T-cell (primary cell): ENCODE data around the gene AGAP1. TPM values are rescaled to one million over a fixed set of nuclear protein-coding genes. Genes with fewer than 3 reads are reported as not detected.
"Not testable (repeated sequence)": the region's sequence is repeated elsewhere in the genome, so short reads cannot be mapped to it uniquely, and the experiment has no call there.

Source experiments
- ATAC-seq, 4 experiments: fragments of 200-7000 bp in 3 of 4; fragments of 150-1000 bp in 1 of 4; cut with Tn5 transposase; replicated peaks in 1 of 4; 1 replicate in 3 of 4; 2 replicates in 1 of 4; pipeline ENCODE4 v1.10.0; 2021; ENCODE audit warnings: moderate library complexity in 3 of 4, mild to moderate bottlenecking in 2 of 4, moderate number of reproducible peaks in 1 of 4
- CTCF ChIA-PET, 2 donors: fragments of 300-600 bp; sonication (Branson Sonifier 250); formaldehyde crosslinking; loops; one replicate each; lab custom pipeline; 2022; ENCODE audit warnings: antibody characterized with exemption in 2 of 2; lab: Charles Lee
- POLR2A ChIA-PET, 2 donors: fragments of 300-600 bp; sonication (Branson Sonifier 250); formaldehyde crosslinking; loops; one replicate each; lab custom pipeline; 2022; ENCODE audit warnings: antibody characterized with exemption in 2 of 2; lab: Charles Lee
- DNase-seq, 35 experiments: peaks; one replicate each; pipeline versions ENCODE4 v3.0.0 to v3.0.0-alpha.2; 2013 to 2023
- H3K27ac ChIP-seq: one replicate; pipeline ENCODE4 v1.5.1; 2013; ENCODE audit warnings: low read length
- H3K27me3 ChIP-seq, 2 experiments: replicated peaks in 1 of 2; 1 replicate in 1 of 2; 2 replicates in 1 of 2; pipeline versions ENCODE4 v1.6.1 to v1.7.0; 2013; ENCODE audit warnings: low read length in 1 of 2, mixed read lengths in 1 of 2; ENCODE audit not compliant: control insufficient read depth in 2 of 2, insufficient read depth in 2 of 2; ENCODE audit errors: extremely low read depth in 1 of 2
- H3K36me3 ChIP-seq, 2 donors: 1 replicate in 1 of 2; 2 replicates in 1 of 2; pipeline versions ENCODE4 v1.6.1 to v1.7.0; 2013; ENCODE audit warnings: low read length in 1 of 2; ENCODE audit not compliant: control insufficient read depth in 2 of 2, insufficient read depth in 1 of 2; ENCODE audit errors: extremely low read depth in 1 of 2
- H3K4me1 ChIP-seq, 2 experiments: 1 replicate in 1 of 2; 2 replicates in 1 of 2; pipeline versions ENCODE4 v1.6.1 to v1.7.0; 2013; ENCODE audit warnings: low read length in 2 of 2, mixed read lengths in 1 of 2; ENCODE audit not compliant: insufficient read depth in 2 of 2, control insufficient read depth in 1 of 2; ENCODE audit errors: extremely low read depth in 1 of 2
- H3K4me3 ChIP-seq, 2 donors: 1 replicate in 1 of 2; 2 replicates in 1 of 2; pipeline versions ENCODE4 v1.5.1 to v1.7.0; 2013; ENCODE audit warnings: mild to moderate bottlenecking in 2 of 2, low read length in 1 of 2, moderate library complexity in 1 of 2; ENCODE audit not compliant: control insufficient read depth in 1 of 2; ENCODE audit errors: extremely low read depth in 1 of 2
- H3K9me3 ChIP-seq: 2 replicates; pipeline ENCODE4 v1.7.0; 2013
- H3K27ac Mint-ChIP-seq, 2 donors: one replicate each; pipeline ENCODE4 v1.8.0; 2020 to 2021; ENCODE audit warnings: mild to moderate bottlenecking in 2 of 2, mixed read lengths in 2 of 2
- H3K27me3 Mint-ChIP-seq, 2 donors: one replicate each; pipeline ENCODE4 v1.8.0; 2021 to 2022; ENCODE audit warnings: mixed read lengths in 2 of 2
- H3K36me3 Mint-ChIP-seq: one replicate; pipeline ENCODE4 v1.8.0; 2021; ENCODE audit warnings: mixed read lengths
- H3K4me1 Mint-ChIP-seq, 3 donors: one replicate each; pipeline ENCODE4 v1.8.0; 2020 to 2022; ENCODE audit warnings: mixed read lengths in 3 of 3, mild to moderate bottlenecking in 1 of 3
- H3K4me3 Mint-ChIP-seq, 3 donors: one replicate each; pipeline ENCODE4 v1.8.0; 2020 to 2022; ENCODE audit warnings: mild to moderate bottlenecking in 3 of 3, mixed read lengths in 3 of 3, moderate library complexity in 3 of 3
- H3K9me3 Mint-ChIP-seq, 3 donors: one replicate each; pipeline ENCODE4 v1.8.0; 2020 to 2022; ENCODE audit warnings: mixed read lengths in 3 of 3
- WGBS: methylation state at CpG from one replicate; pipeline ENCODE4 v1.1.5; 2013; ENCODE audit warnings: missing lambda C conversion rate; ENCODE audit not compliant: insufficient coverage; 5-methylcytosine and 5-hydroxymethylcytosine counted together
- total RNA-seq, 35 experiments: library from RNA in 6 of 35; stranded (reverse) in 6 of 35; fragments of 120-200 nt in 1 of 35; gene quantifications; one replicate each; pipeline versions ENCODE4 v1.2.1 to v1.2.4 and lab custom pipeline; 2013 to 2026

Gene AGAP1
- total RNA-seq, 5 donors from 2014 or later (not counting 1 experiment from before 2014, with no cell fraction given) = 3.9 to 15.6 (median 5.2) TPM

GRCh38 chr2:235756491-235756890 is 262.6 kb downstream of the AGAP1 start:
- no peak overlapping the region for H3K27ac ChIP-seq
- no peaks in the 10 kb centered on the region for H3K4me1 ChIP-seq
- no peaks in the 10 kb centered on the region for H3K9me3 Mint-ChIP-seq
- H3K36me3 ChIP-seq = no peaks in the 10 kb centered on the region
- no peaks in the 10 kb centered on the region for H3K9me3 ChIP-seq
- ATAC-seq (no peak), DNase-seq (no peak)
- no peaks in the 10 kb centered on the region for H3K36me3 Mint-ChIP-seq
- H3K4me1 Mint-ChIP-seq = no peaks in the 10 kb centered on the region
- H3K4me3 ChIP-seq = no peak overlapping the region
- H3K27ac Mint-ChIP-seq = no peak overlapping the region
- H3K27me3 ChIP-seq = peaks cover 0 to 3% of the 10 kb centered on the region in 2 experiments
- 88% methylated on average over 6 of the region's 10 CpGs for WGBS
- ChIA-PET POLR2A (no interaction called here), CTCF (no interaction called here)
- H3K4me3 Mint-ChIP-seq = no peak overlapping the region
- H3K27me3 Mint-ChIP-seq = no peaks in the 10 kb centered on the region

- H3K4me1 ChIP-seq = no peaks in the 10 kb centered on the region
- no peak overlapping the region for H3K4me3 ChIP-seq
- H3K27ac Mint-ChIP-seq = no peak overlapping the region
- DNase-seq = no peak
- no peak overlapping the region for H3K4me3 Mint-ChIP-seq
- no peaks in the 10 kb centered on the region for H3K36me3 ChIP-seq
- H3K27me3 Mint-ChIP-seq = no peaks in the 10 kb centered on the region
- no peak overlapping the region for H3K27ac ChIP-seq
- H3K9me3 ChIP-seq = no peaks in the 10 kb centered on the region
- ATAC-seq = no peak
- H3K27me3 ChIP-seq = peaks cover 0 to 3% of the 10 kb centered on the region in 2 experiments
- H3K36me3 Mint-ChIP-seq = no peaks in the 10 kb centered on the region
- no peaks in the 10 kb centered on the region for H3K9me3 Mint-ChIP-seq
- H3K4me1 Mint-ChIP-seq = no peaks in the 10 kb centered on the region
- ChIA-PET POLR2A (no interaction called here), CTCF (no interaction called here)
- 71% methylated on average over 4 of the region's 6 CpGs for WGBS
Measured at GRCh38 chr2:235757212-235757611, 263.4 kb downstream of the AGAP1 start.

- DNase-seq (no peak), ATAC-seq (no peak)
- Mint-ChIP-seq H3K4me3 (no peak overlapping the region), H3K27me3 (peaks cover 0 to 2% of the 10 kb centered on the region in 2 donors), H3K27ac (no peak overlapping the region), H3K36me3 (no peaks in the 10 kb centered on the region), H3K9me3 (no peaks in the 10 kb centered on the region), H3K4me1 (no peaks in the 10 kb centered on the region)
- no peak overlapping the region for H3K4me3 ChIP-seq
- no peak overlapping the region for H3K27ac ChIP-seq
- ChIA-PET CTCF (interaction anchor here in 1 of 2 donors (1.2 kb wide), 1 partner anchor 11 kb away, joined by 3 read pairs; no protein-coding TSS in a partner anchor), POLR2A (no interaction called here)
- H3K4me1 ChIP-seq = no peaks in the 10 kb centered on the region
- no peaks in the 10 kb centered on the region for H3K36me3 ChIP-seq
- H3K27me3 ChIP-seq = peaks cover 0 to 3% of the 10 kb centered on the region in 2 experiments
- no peaks in the 10 kb centered on the region for H3K9me3 ChIP-seq
- 82% methylated on average over 3 of the region's 6 CpGs for WGBS
Measured at GRCh38 chr2:235757640-235758039, 263.8 kb downstream of the AGAP1 start.

GRCh38 chr2:235762832-235763598 is 269.2 kb downstream of the AGAP1 start:
- H3K36me3 ChIP-seq = no peaks in the 10 kb centered on the region
- DNase-seq (no peak), ATAC-seq (no peak)
- H3K9me3 Mint-ChIP-seq = no peaks in the 10 kb centered on the region
- H3K4me3 ChIP-seq = no peak overlapping the region
- H3K4me1 ChIP-seq = no peaks in the 10 kb centered on the region
- ChIA-PET POLR2A (no interaction called here), CTCF (interaction anchor here in 1 of 2 donors (0.7 to 2.0 kb wide), 2 partner anchors 16 kb away, joined by 4 read pairs; no protein-coding TSS in a partner anchor)
- H3K27me3 Mint-ChIP-seq = peaks cover 0 to 4% of the 10 kb centered on the region in 2 donors
- H3K9me3 ChIP-seq = no peaks in the 10 kb centered on the region
- peaks cover 0 to 4% (median 3%) of the 10 kb centered on the region in 3 donors for H3K4me1 Mint-ChIP-seq
- H3K27me3 ChIP-seq = no peaks in the 10 kb centered on the region
- 83% methylated on average over 10 of the region's 20 CpGs for WGBS
- no peak overlapping the region for H3K27ac Mint-ChIP-seq
- no peak overlapping the region for H3K4me3 Mint-ChIP-seq
- H3K27ac ChIP-seq = no peak overlapping the region
- H3K36me3 Mint-ChIP-seq = no peaks in the 10 kb centered on the region

- no peaks in the 10 kb centered on the region for H3K9me3 ChIP-seq
- no peaks in the 10 kb centered on the region for H3K36me3 Mint-ChIP-seq
- ChIA-PET POLR2A (no interaction called here), CTCF (interaction anchor here (0.7 to 1.0 kb wide), 2 partner anchors 17 to 141 kb away, joined by 4 read pairs; no protein-coding TSS in a partner anchor)
- H3K36me3 ChIP-seq = no peaks in the 10 kb centered on the region
- H3K4me1 ChIP-seq = no peaks in the 10 kb centered on the region
- peaks cover 0 to 4% (median 3%) of the 10 kb centered on the region in 3 donors for H3K4me1 Mint-ChIP-seq
- DNase-seq = no peak
- ATAC-seq = no peak
- no peak overlapping the region for H3K27ac ChIP-seq
- H3K4me3 Mint-ChIP-seq = no peak overlapping the region
- H3K4me3 ChIP-seq = no peak overlapping the region
- peaks cover 0 to 3% of the 10 kb centered on the region in 2 experiments for H3K27me3 ChIP-seq
- no peak overlapping the region for H3K27ac Mint-ChIP-seq
- H3K27me3 Mint-ChIP-seq = peaks cover 0 to 4% of the 10 kb centered on the region in 2 donors
- no peaks in the 10 kb centered on the region for H3K9me3 Mint-ChIP-seq
- WGBS = 92% methylated on average over 18 of the region's 20 CpGs
Measured at GRCh38 chr2:235763816-235764215, 270.0 kb downstream of the AGAP1 start.

- H3K36me3 Mint-ChIP-seq, H3K9me3 Mint-ChIP-seq, H3K27me3 Mint-ChIP-seq, POLR2A ChIA-PET, H3K4me1 Mint-ChIP-seq, H3K36me3 ChIP-seq, H3K4me3 Mint-ChIP-seq, H3K27me3 ChIP-seq, H3K4me1 ChIP-seq, H3K27ac Mint-ChIP-seq, H3K27ac ChIP-seq, H3K4me3 ChIP-seq, H3K9me3 ChIP-seq, DNase-seq, ATAC-seq: not testable (repeated sequence)
- WGBS = 100% methylated on average over 1 of the region's 19 CpGs
- CTCF ChIA-PET = interaction anchor here in 1 of 2 donors (1.0 kb wide), 1 partner anchor 140 kb away, joined by 4 read pairs; no protein-coding TSS in a partner anchor
Measured at GRCh38 chr2:235764478-235764877, 270.6 kb downstream of the AGAP1 start.
